ENCODE data around the gene THSD4.
A peak's percentile ranks its signal among the peaks of the same experiment; 100 is the strongest.

THSD4 gene

DNA sequence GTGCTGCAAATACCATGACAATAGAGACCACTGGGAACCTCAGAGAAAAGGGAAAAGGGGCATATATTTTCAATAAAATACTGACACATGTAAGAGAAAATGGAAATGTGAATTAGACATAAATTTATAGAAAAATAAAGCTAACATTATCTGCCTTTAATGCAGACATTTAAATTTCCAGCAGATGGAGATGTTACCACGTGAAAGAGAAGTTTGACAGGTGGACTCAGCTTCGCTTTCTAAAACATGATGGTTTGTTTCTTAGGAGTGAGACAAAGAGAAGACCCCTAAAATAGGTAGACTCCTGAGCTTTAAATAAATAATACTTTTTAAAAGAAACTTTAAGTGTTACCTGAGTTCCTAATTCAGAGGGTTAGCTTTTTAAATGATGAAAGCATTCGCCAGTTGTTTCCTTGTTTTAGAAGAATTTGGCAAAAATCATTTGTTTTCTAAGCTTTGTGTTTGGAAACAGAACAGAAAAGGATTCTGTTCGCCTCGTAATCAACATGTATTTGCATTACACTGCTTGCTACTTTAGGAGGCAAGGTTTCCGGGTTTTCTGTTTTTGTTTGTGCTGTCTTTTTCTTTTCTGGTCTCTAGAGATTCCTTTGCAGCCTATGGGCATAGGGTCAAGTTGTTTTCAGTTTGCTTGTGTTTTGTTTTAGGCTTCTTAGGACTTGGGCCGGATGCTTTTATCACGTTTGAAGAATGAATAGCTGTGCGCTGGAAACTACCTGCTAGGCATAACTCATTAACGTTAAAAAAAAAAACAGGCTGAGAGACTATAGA is 271.4 kb downstream of the THSD4 start:
- Histone ChIP-seq H3F3A (ENCODE audit: insufficient read depth, low read length) (no peaks in the 10 kb centered on the region; the same call in 1 of the 2 replicates), H3K9ac (ENCODE audit: low read length) (no peak overlapping the region), H4K20me1 (ENCODE audit: insufficient read depth, low read length) (no peaks in the 10 kb centered on the region), H3K36me3 (replicated peaks; ENCODE audit: insufficient read depth, low read length) (no peaks in the 10 kb centered on the region), H3K27me3 (replicated peaks; ENCODE audit: insufficient read depth, low read length) (no peaks in the 10 kb centered on the region), H3K27ac (ENCODE audit: low read length) (no peak overlapping the region), H3K4me2 (ENCODE audit: low read depth, low read length) (peak overlapping the region; percentile 6; the same call in 1 of the 2 replicates), H3K4me3 (ENCODE audit: low read length) (no peak overlapping the region), H3K9me2 (replicated peaks; ENCODE audit: insufficient read depth, low read length) (no peaks in the 10 kb centered on the region), H3K79me2 (ENCODE audit: low read length) (no peaks in the 10 kb centered on the region), H3K4me1 (ENCODE audit: low read length) (peaks cover 4% of the 10 kb centered on the region; the same call in 1 of the 2 replicates), H3K9me3 (replicated peaks; ENCODE audit: insufficient read depth, low read length) (no peaks in the 10 kb centered on the region), H2AFZ (ENCODE audit: low read length) (no peak overlapping the region)
- TF ChIP-seq, protein P1, sequence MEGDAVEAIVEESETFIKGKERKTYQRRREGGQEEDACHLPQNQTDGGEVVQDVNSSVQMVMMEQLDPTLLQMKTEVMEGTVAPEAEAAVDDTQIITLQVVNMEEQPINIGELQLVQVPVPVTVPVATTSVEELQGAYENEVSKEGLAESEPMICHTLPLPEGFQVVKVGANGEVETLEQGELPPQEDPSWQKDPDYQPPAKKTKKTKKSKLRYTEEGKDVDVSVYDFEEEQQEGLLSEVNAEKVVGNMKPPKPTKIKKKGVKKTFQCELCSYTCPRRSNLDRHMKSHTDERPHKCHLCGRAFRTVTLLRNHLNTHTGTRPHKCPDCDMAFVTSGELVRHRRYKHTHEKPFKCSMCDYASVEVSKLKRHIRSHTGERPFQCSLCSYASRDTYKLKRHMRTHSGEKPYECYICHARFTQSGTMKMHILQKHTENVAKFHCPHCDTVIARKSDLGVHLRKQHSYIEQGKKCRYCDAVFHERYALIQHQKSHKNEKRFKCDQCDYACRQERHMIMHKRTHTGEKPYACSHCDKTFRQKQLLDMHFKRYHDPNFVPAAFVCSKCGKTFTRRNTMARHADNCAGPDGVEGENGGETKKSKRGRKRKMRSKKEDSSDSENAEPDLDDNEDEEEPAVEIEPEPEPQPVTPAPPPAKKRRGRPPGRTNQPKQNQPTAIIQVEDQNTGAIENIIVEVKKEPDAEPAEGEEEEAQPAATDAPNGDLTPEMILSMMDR (IDR thresholded peaks at IDR 0.05; ENCODE audit: low read length), result peak; percentile 46
- TF ChIP-seq EZH2 (optimal IDR thresholded peaks at IDR 0.05; ENCODE audit: low read depth, low read length), result no peak
- peak; percentile 40 for DNase-seq

DNA sequence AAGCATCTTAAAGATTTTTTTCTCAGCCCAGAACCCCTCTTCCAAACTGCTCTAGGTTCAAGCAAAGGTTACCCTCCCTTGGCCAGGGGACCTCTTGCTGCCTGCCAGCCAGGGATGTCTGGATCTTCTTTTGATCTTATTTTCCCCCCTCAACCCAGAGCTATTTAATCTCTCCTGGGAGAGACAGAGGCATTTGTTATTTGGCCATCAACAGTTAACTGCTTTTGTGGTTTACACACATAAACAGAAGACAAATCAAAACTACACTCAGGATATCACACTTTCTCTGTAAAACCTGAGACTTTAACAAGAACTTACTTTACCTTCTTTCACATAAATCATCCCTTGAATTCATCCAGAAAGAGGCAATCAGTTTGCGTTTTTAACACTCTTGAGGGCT is 272.5 kb downstream of the THSD4 start:
- Histone ChIP-seq H3K4me1 (ENCODE audit: low read length) (peaks cover 14% of the 10 kb centered on the region), H3K4me2 (ENCODE audit: low read depth, low read length) (no peak overlapping the region), H3K9me3 (replicated peaks; ENCODE audit: insufficient read depth, low read length) (no peaks in the 10 kb centered on the region), H4K20me1 (ENCODE audit: insufficient read depth, low read length) (no peaks in the 10 kb centered on the region), H2AFZ (ENCODE audit: low read length) (no peak overlapping the region), H3K9ac (ENCODE audit: low read length) (no peak overlapping the region), H3K27me3 (replicated peaks; ENCODE audit: insufficient read depth, low read length) (no peaks in the 10 kb centered on the region), H3K27ac (ENCODE audit: low read length) (no peak overlapping the region), H3K79me2 (ENCODE audit: low read length) (no peaks in the 10 kb centered on the region), H3F3A (ENCODE audit: insufficient read depth, low read length) (no peaks in the 10 kb centered on the region; the same call in 1 of the 2 replicates), H3K36me3 (replicated peaks; ENCODE audit: insufficient read depth, low read length) (no peaks in the 10 kb centered on the region), H3K9me2 (replicated peaks; ENCODE audit: insufficient read depth, low read length) (no peaks in the 10 kb centered on the region), H3K4me3 (ENCODE audit: low read length) (no peak overlapping the region)
- no peak for DNase-seq
- no peak for TF ChIP-seq EZH2 (optimal IDR thresholded peaks at IDR 0.05; ENCODE audit: low read depth, low read length)
- TF ChIP-seq, protein P1 (IDR thresholded peaks at IDR 0.05; ENCODE audit: low read length), result no peak
- no peak for TF ChIP-seq EZH2phosphoT487 (IDR thresholded peaks at IDR 0.05; ENCODE audit: low read length)

DNA sequence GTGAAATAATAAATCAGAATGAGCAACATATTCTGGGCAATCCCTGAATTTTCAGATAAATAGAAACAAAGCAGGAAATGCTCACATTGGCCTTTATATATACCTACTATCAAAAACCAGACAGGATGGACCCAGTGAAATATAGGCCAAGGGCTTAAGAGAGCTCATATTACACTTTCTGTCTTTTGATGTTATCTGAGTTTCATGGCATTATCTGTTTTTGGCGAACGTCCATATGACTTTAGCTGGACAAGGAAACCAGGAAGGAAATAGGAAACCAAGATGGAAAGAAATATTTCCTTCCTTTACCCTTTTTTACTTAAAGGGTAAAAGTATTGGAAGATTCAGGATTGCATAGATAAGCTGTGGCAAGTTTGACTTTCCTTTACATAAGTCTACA is 274.8 kb downstream of the THSD4 start:
- Histone ChIP-seq H4K20me1 (ENCODE audit: insufficient read depth, low read length) (no peaks in the 10 kb centered on the region), H3K4me2 (ENCODE audit: low read depth, low read length) (no peak overlapping the region), H3K27me3 (replicated peaks; ENCODE audit: insufficient read depth, low read length) (no peaks in the 10 kb centered on the region), H3K36me3 (replicated peaks; ENCODE audit: insufficient read depth, low read length) (no peaks in the 10 kb centered on the region), H3F3A (ENCODE audit: insufficient read depth, low read length) (no peaks in the 10 kb centered on the region; the same call in 1 of the 2 replicates), H3K9me2 (replicated peaks; ENCODE audit: insufficient read depth, low read length) (no peaks in the 10 kb centered on the region), H3K79me2 (ENCODE audit: low read length) (no peaks in the 10 kb centered on the region), H2AFZ (ENCODE audit: low read length) (no peak overlapping the region), H3K4me1 (ENCODE audit: low read length) (peaks cover 14% of the 10 kb centered on the region), H3K9me3 (replicated peaks; ENCODE audit: insufficient read depth, low read length) (no peaks in the 10 kb centered on the region), H3K4me3 (ENCODE audit: low read length) (no peak overlapping the region), H3K27ac (ENCODE audit: low read length) (no peak overlapping the region), H3K9ac (ENCODE audit: low read length) (no peak overlapping the region)
- no peak for DNase-seq
- TF ChIP-seq, protein P1 (IDR thresholded peaks at IDR 0.05; ENCODE audit: low read length), result no peak
- TF ChIP-seq EZH2phosphoT487 (IDR thresholded peaks at IDR 0.05; ENCODE audit: low read length) (no peak), EZH2 (optimal IDR thresholded peaks at IDR 0.05; ENCODE audit: low read depth, low read length) (no peak)

All from MM.1S (cell line).